Measurements from ENCODE around the gene OR2L8.

- TF ChIP-seq, protein P1, sequence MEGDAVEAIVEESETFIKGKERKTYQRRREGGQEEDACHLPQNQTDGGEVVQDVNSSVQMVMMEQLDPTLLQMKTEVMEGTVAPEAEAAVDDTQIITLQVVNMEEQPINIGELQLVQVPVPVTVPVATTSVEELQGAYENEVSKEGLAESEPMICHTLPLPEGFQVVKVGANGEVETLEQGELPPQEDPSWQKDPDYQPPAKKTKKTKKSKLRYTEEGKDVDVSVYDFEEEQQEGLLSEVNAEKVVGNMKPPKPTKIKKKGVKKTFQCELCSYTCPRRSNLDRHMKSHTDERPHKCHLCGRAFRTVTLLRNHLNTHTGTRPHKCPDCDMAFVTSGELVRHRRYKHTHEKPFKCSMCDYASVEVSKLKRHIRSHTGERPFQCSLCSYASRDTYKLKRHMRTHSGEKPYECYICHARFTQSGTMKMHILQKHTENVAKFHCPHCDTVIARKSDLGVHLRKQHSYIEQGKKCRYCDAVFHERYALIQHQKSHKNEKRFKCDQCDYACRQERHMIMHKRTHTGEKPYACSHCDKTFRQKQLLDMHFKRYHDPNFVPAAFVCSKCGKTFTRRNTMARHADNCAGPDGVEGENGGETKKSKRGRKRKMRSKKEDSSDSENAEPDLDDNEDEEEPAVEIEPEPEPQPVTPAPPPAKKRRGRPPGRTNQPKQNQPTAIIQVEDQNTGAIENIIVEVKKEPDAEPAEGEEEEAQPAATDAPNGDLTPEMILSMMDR (IDR thresholded peaks at IDR 0.05) = no peak
- TF ChIP-seq SIN3A (IDR thresholded peaks at IDR 0.05; ENCODE audit: borderline replicate concordance, insufficient read depth, low read depth, low read length) (no peak), POLR2AphosphoS5 (IDR thresholded peaks at IDR 0.05; ENCODE audit: low read depth, low read length) (no peak), REST (IDR thresholded peaks at IDR 0.05; ENCODE audit: insufficient read depth in 1 of 2, low read depth in 2 of 2, low read length in 1 of 2) (no peak), TCF7L2 (IDR thresholded peaks at IDR 0.05; ENCODE audit: low read depth, low read length) (no peak)
Measured at GRCh38 chr1:247905181-247905580, 43.5 kb upstream of the OR2L8 start.
